Fibroblast of the aortic adventitia (primary cell): Measurements from ENCODE around the gene IL16. TPM values are rescaled to one million over a fixed set of nuclear protein-coding genes. Genes with fewer than 3 reads are reported as not detected.
A peak's percentile ranks its signal among the peaks of the same experiment; 100 is the strongest.

Source experiments
- DNase-seq: peaks from one replicate; pipeline ENCODE4 v3.0.0-alpha.2; 2010; ENCODE audit warnings: low read depth
- H3K4me3 ChIP-seq: 2 replicates; pipeline ENCODE4 v1.5.1; 2011; ENCODE audit warnings: low read depth, mild to moderate bottlenecking, control low read depth, low read length, moderate library complexity
- total RNA-seq: library from RNA; depleted of rRNA; stranded (reverse); fragments of >200 nt; gene quantifications from 2 replicates; pipeline ENCODE4 v1.2.3, GENCODE V29; 2012; ENCODE audit warnings: low replicate concordance
- TF ChIP-seq, protein P1 (sequence below): IDR thresholded peaks from 2 replicates; pipeline ENCODE4 v1.5.1; 2011; ENCODE audit warnings: mild to moderate bottlenecking, low read length, control low read depth, inconsistent platforms; ENCODE audit not compliant: insufficient read depth

The IL16 gene
- total RNA-seq, 1 donor, result 1.4 TPM

- peak; percentile 16 for DNase-seq
- TF ChIP-seq, protein P1, sequence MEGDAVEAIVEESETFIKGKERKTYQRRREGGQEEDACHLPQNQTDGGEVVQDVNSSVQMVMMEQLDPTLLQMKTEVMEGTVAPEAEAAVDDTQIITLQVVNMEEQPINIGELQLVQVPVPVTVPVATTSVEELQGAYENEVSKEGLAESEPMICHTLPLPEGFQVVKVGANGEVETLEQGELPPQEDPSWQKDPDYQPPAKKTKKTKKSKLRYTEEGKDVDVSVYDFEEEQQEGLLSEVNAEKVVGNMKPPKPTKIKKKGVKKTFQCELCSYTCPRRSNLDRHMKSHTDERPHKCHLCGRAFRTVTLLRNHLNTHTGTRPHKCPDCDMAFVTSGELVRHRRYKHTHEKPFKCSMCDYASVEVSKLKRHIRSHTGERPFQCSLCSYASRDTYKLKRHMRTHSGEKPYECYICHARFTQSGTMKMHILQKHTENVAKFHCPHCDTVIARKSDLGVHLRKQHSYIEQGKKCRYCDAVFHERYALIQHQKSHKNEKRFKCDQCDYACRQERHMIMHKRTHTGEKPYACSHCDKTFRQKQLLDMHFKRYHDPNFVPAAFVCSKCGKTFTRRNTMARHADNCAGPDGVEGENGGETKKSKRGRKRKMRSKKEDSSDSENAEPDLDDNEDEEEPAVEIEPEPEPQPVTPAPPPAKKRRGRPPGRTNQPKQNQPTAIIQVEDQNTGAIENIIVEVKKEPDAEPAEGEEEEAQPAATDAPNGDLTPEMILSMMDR, result no peak
- H3K4me3 ChIP-seq, result no peak overlapping the region
Measured at GRCh38 chr15:81225161-81225671, 28.5 kb downstream of the IL16 start.

DNA sequence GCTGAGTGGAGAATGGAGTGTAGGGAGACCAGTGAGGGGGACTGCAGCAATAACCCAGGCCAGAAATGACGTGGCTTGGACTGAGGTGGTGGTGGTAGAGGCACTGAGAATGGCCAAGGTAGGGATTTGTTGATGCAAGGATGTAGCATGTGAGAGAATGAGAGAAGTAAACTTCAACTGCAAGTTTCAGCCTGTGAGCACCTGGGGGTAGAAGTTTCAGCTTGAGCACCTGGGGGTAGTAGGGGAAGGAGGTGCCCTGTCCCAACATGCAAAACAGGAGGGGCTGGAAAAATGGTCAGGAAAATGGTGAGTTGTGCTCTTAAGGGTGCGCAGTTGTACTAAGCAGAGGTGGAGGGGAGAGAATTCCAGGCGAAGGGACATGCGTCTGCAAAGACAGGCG is 31.0 kb downstream of the IL16 start:
- H3K4me3 ChIP-seq, result no peak overlapping the region
- DNase-seq, result no peak
- TF ChIP-seq, protein P1, result no peak

DNA sequence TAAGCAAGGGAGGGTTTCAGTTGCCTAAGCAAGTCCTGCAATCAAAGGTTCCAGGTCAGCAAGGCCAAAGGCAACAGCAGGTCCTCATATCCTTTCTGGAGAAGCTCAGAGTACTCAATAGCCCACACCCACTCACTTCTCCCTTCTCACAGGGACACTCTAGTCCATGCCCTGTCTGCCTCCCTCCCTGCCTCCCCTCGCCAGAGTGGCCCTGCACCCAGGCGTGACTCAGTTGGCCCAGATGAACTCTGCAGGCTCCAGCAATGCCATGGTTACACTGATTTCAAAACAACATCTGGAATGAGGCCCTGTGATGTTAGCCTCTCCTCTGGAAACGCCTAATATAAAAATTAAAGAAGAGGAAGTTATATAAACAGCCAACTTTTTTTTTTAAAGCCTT is 32.9 kb downstream of the IL16 start:
- no peak overlapping the region for H3K4me3 ChIP-seq
- TF ChIP-seq, protein P1, result no peak
- DNase-seq, result peak; percentile 46

- TF ChIP-seq, protein P1, result no peak
- H3K4me3 ChIP-seq, result no peak overlapping the region
- no peak for DNase-seq
Measured at GRCh38 chr15:81235276-81236123, 38.8 kb downstream of the IL16 start.

GRCh38 chr15:81239190-81239589 is 42.5 kb downstream of the IL16 start:
- TF ChIP-seq, protein P1, result no peak
- DNase-seq, result peak; percentile 75
- no peak overlapping the region for H3K4me3 ChIP-seq

DNA sequence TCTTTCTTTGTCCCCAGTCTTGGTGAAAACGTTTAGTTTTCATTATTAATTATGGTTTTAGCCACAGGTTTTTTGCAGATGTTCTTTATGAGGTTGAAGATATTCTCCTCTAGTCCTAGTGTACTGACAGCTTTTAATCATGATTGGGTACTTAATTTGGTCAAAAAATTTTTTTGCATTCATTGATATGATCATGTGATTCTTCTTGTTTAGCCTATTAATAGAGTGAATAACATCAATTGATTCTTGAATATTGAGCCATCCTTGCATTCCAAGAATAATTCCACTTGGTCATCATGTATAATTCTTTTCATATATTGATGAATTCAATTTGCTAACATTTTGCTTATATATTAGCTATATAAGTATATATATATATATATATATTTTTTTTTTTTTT is 46.1 kb downstream of the IL16 start:
- TF ChIP-seq, protein P1, result no peak
- DNase-seq, result no peak
- H3K4me3 ChIP-seq, result no peak overlapping the region
